GM10847 (cell line): Measurements from ENCODE around the gene SAAL1.

Experiments
- POLR2A ChIP-seq: IDR thresholded peaks from 2 replicates; pipeline ENCODE4 v1.6.1; 2011; ENCODE audit not compliant: insufficient read length; ENCODE audit errors: extremely low read depth

Gene SAAL1

DNA sequence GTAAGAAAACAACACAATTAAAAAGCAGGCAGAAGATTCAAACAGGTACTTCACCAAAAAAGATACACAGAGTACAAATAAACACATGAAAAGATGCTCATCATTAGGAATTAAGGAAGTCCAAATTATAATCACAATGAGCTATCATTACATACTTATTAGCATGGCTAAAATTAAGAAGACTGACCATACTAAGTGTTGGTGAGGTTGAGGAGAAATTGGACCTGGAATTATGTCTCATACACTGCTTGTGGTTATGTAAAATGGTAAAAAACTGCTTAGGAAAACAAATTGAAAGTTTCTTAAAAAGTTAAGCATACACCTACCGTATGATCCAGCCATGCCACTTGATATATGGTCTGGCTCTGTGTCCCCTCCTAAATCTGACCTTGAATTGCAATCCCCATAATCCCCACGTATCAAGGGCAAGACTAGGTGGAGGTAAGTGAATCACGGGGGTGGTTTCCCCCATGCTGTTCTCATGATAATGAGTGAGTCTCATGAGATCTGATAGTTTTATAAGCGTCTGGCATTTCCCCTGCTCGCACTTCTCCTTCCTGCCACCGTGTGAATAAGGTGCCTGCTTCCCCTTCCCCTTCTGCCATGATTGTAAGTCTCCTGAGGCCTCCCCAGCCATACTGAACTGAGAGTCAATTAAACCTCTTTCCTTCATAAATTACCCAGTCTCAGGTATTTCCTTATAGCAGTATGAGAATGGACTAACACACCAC is 4.8 kb downstream of the SAAL1 start:
- no peak for TF ChIP-seq POLR2A

DNA sequence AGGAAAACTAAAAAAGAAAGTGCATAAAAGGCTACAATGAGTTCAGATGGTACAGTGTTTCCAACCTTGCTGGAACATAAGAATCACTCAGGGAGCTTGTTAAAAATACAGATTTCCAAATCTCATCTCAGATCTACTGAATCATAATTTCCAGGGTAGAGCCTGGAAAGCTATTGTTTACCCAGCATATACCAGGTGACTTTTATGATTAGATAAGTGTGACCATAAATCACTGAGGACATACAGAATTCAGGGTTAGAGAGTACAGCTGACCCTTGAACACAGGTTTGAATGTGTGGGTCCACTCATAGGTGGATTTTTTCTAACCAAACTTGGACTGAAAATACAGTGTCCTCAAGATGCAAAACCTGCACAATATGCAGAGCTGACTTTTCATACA is 11.9 kb downstream of the SAAL1 start:
- TF ChIP-seq POLR2A = no peak

DNA sequence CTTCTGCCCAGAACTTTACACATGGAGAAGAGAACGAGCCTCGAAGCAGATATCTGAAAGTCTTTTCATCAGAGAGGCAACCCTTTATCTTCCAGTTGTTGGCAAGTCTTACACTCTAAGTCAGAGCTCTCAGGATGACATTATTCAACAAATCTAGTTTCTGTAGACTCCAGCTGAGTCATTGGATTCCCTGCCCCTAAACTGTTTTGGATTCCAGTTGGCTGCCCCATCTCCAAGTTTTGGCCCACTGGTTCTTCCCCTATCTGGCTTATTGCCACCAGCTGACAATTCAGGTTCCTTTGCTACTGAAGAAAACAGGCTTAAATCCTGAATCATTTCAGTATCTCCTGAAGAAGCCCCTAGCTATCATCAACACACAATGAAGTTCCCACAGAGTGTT is 14.2 kb downstream of the SAAL1 start:
- TF ChIP-seq POLR2A = no peak

DNA sequence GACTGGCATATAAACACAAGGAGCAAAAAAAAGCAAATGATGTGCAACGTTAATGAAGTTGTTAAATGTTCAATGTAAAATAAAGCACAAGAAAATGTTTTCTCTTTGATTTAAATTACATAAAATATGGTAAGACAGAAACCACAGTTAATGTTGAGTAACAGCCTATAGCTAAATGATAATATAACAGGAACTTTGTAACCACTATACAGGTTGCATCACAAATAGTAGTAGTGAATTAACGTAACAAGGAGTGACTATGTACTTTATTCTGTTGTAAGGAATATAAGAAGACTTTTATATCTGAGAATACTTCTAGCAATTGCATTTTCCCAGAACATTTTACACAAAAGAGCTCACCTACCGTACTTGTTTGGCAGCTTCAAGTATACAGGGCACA is 16.9 kb downstream of the SAAL1 start:
- no peak for TF ChIP-seq POLR2A

DNA sequence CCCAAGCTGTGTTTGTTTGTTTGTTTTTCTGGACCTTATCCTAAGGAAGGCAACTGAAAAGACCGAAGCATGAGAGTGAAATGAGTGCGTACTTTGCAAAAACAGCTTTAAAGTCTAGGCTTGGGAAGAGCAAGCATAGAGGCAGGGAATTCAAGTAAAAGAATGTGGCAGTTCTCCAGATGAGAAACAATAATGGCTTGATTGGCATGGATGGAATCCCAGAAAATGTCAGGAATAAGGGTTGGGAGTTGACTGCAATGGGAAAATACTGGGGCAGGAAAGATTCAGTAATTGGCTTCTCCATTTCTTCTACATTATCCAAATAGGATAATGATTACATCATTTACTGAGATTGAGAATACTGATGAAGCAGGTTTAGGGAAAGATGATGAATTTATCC is 17.5 kb downstream of the SAAL1 start:
- no peak for TF ChIP-seq POLR2A

DNA sequence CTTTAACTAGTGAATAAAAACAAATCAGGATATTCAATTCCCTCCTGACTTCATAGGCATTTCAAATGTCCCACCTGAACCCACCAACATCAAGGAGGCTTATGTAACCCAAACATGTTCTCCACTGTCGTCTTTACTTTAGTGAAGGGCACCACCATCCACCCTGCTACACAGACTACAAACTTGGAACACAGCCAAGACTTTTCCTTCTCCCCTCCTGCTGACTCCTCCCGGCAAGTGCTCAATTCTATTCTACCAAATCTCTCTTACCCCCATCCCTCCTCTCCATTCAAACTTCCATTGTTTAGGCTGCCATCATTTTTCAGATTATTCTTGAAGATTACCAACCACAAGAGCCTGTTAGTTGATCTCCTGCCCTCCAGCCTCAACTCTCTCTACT is 24.3 kb downstream of the SAAL1 start:
- no peak for TF ChIP-seq POLR2A

DNA sequence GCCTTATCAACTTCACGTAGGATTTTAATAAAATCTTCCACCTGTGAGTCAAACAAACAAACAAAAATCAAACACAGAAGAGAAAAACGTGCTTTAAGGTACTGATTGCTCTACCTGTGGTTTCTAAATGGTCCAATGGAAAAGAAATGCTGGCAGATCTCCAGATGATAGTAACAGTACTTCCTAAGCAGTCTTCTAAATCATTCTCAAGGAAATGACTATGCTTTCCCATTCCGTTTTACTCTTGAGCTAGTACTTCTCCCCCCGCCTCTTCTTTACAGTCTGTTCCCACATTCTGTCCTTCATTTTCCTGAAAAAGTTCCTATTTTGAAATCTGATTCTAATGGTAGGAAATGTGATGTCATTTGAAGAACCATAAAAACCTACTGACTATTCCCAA is 25.4 kb downstream of the SAAL1 start:
- TF ChIP-seq POLR2A = no peak

DNA sequence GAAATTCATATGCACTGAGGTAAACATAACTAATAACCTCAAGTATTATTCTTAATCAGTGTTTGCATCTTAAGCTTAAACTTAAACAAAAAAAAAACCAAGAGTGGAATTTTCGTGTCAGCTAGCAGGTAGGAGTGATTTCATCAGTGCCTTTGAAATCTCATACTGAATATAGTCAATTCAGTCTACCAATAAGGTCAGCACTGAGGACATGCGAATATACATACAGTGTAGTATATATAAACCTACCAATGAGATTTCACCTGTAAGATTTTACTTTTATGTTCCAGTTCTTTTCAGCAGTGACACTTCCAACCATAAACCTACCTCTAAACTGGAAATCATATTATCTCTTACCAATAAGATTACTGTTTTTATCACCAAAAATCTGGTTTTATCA is 27.0 kb downstream of the SAAL1 start:
- TF ChIP-seq POLR2A = no peak

DNA sequence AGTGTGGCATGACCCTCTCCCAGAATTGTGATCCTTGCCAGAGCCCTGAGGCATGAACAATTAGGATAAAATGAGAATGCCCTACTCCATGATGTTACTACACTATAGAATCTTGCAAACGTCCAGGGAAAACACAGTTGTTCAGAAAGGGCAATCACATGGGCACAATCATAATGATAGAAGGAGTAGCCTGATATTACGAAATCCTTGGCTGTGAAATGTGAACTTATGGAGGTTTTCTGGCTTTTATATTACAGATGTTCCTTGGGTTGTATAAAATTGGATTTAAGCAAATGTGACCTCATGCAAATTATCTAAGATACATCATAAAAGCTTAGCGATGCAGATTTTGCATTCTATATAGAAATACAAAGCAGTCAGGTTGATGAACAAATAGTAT is 30.4 kb downstream of the SAAL1 start:
- TF ChIP-seq POLR2A = no peak

DNA sequence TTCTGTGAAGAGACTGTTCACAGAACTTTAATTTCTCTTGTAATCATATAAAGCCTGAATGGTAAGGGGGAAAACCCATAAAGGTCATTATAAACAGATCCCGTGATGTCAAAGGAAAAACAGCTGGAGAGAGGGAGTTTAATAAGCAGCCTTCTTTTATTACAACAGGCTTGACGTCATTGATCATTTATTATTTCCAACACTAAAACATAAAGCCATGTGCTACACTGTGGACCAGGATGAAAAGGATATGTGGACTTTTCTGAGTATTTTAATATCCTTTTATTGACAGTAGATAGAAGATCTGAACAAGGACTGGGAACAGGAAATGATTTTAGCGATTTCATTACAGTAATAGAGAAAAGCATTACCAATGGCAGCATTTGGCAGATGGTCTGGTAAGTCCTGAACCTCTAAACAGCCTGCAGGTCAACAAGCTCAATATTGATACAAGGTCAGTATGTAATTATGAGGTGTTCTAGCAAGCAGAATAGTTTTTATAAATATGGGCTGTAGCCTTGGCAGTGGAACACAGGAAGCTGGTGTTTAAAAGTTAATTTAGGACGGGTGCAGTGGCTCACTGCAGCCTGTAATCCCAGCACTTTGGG is 34.7 kb downstream of the SAAL1 start:
- no peak for TF ChIP-seq POLR2A

DNA sequence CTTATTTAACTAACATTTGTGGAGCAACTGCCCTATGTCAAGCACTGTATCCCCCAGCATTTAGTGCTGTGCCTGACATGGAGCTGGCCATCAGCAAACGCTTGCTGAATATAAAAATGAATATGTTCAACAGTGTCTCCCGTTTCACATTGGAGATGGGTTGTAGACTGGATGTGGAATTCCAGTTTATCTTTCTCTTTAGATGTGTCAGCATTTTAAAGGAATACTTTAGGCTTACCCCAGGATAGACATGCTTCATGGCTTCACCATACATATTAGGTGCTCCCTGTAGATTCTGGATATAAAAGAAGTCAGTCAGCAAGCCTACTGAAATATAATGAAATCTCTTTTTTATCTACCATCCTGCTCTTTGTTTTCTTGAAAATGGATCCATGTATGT is 38.5 kb downstream of the SAAL1 start:
- TF ChIP-seq POLR2A = no peak

DNA sequence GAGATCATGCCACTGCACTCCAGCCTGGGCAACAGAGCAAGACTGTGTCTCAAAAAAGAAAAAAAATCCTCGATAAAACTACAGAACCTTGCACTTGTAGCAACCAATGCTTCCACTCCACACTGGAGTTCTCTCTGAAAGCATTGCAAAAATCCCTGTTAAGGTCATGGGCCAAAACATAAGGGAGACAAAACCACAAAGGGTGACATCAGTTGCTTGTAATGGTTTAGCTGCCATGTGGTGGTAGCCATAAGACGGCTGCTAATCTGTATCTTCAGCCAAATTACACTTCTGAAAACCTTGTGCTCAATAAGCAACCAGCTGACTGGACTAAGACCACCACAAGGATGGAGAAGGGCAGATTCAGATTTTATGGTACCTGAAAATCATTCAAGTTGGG is 39.3 kb downstream of the SAAL1 start:
- TF ChIP-seq POLR2A = no peak

DNA sequence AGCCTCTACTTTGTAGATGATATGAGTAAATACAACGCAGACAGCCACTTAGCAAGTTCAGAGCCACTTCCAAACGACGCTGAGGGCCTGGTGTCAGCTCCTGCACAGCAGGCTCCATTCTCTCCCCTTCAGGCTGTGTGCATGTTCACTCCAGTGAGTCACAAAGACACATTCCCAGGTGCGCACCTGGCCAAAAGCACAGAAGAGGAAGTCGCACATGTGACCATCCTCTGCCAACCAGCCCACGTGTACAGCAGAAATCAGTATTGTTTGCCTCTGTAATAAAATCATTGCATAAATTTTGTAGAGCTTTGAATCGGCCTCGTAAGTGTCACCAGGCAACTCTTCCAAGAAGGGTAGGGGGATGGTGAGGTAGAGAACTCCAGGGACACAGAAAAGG is 40.3 kb downstream of the SAAL1 start:
- TF ChIP-seq POLR2A = no peak

DNA sequence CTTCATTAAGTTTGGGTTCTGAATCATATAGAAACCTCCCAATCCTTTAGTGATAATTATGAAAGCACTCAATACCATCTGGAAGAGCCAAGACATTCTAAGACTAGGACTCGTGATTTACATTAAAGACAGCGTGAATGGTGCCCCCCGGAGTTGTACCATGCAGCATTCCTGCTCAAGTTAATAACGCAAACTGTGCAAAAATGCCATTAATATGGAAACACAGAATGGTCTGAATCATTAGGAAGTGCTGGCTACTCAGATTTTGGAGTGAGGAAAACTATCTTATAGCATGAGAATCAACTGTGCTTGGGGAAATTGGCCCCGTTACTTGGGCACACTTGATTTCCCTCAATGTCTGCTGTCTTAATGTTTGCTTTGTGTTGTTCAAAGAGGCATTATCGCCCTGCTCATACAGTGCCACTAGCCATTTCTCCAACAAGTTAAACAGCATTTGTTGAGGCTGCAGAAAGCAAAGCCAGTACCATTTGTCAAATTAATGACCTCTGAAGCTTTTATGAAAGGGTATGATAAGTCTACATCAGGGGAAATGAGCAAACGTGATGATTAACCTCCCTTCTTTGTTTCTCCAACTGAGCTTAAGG is 41.3 kb downstream of the SAAL1 start:
- TF ChIP-seq POLR2A = no peak

DNA sequence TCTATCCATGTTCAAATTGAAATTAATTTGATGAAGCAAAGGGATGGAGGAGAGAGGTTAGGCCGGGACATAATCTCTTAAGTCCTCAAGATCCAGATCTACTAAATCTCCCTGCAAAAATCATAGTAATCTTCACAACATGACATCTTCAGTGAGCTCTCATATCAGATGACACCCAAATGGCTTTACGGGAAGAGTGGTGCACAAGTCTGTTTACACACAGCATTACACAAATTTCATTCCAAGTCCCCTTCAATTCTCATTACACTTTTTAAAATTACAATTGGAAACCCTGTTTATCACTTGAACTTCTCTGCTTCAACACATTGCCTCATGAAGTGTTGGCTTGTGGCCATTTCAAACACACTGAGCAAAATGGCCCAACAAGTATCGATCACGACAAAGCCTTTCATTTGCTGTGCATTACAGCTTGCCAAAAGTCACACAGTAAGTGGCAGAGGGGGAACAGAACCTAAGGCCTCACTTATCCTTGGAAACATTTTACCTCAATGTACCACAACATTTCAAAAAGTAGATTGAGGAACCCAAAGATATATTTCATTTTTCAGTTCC is 41.9 kb downstream of the SAAL1 start:
- TF ChIP-seq POLR2A = no peak

DNA sequence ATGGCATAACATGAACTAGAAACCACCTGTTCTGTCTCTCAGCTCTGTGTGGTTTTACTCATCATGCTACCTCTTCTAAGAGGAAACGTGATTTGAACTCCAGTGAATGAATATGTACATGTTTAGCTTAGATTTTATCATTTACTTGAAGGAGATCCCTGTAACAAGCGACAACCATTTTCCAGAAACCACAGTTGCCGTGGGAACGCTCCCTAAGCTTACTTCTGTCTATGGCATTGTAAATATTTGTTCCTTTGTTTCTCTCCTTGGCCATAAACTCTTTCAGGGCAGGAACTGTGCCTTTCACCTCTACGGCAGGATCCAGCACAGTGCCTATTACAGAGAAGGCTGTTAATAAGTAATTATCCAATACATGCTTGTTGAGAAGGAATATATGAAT is 42.8 kb downstream of the SAAL1 start:
- TF ChIP-seq POLR2A = no peak
